ENCODE results near the gene FUBP1. TPM values are rescaled to one million over a fixed set of nuclear protein-coding genes. Genes with fewer than 3 reads are reported as not detected.

Gene FUBP1
- total and polyA plus RNA-seq, 8 donors = 95.4 to 412 (median 360) TPM

DNA sequence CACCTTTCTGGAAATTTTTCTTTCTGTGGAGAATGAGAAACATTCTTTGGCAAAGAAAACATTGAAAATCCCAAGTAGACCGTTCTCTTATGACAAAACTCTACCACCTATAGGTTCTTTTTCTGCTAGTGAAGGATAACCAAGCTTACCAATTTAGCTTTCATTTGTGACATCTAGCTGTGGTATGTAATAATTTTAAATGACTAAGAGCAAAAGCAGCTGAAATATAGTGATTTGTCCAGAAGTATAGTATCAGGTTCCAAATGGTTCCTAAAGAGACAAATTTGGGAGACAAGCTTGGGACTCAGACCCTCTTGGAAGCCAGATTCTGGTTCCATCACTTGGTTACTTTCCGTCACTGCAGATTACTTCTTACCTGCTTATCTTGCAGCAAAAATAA lies 24.4 kb downstream of the FUBP1 start:
- intact Hi-C loops (cut with DNase I) = no loop called here
- Histone ChIP-seq H3K27ac (no peak overlapping the region), H3K27me3 (no peaks in the 10 kb centered on the region), H3K36me3 (peaks cover 0 to 100% of the 10 kb centered on the region in 2 donors), H3K9me3 (no peaks in the 10 kb centered on the region), H3K4me3 (no peak overlapping the region), H3K4me1 (no peaks in the 10 kb centered on the region)
- DNase-seq = no peak
- no peak for ATAC-seq
- TF ChIP-seq, protein P1, sequence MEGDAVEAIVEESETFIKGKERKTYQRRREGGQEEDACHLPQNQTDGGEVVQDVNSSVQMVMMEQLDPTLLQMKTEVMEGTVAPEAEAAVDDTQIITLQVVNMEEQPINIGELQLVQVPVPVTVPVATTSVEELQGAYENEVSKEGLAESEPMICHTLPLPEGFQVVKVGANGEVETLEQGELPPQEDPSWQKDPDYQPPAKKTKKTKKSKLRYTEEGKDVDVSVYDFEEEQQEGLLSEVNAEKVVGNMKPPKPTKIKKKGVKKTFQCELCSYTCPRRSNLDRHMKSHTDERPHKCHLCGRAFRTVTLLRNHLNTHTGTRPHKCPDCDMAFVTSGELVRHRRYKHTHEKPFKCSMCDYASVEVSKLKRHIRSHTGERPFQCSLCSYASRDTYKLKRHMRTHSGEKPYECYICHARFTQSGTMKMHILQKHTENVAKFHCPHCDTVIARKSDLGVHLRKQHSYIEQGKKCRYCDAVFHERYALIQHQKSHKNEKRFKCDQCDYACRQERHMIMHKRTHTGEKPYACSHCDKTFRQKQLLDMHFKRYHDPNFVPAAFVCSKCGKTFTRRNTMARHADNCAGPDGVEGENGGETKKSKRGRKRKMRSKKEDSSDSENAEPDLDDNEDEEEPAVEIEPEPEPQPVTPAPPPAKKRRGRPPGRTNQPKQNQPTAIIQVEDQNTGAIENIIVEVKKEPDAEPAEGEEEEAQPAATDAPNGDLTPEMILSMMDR (IDR thresholded peaks at IDR 0.05) = no peak

DNA sequence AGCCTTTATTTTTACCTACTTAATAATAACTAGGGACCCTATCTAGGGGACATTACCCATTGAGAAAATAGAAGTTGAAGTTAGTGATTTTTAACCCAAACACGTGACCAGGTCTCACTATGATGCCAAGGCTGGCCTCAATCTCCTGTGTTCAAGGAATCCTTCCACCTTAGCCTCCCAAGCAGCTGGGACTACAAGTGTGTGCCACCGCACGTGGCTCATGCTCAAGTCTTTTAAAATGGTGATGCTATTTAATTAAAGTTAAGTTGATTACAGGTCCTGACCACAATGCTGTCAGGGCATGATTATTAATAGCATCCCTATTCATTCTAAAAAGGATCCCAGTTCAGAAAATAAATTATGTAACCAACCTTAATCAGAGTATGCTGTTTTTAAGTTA lies 25.0 kb downstream of the FUBP1 start:
- TF ChIP-seq, protein P1 (IDR thresholded peaks at IDR 0.05) = no peak
- no peaks in the 10 kb centered on the region for H3K27me3 ChIP-seq
- ATAC-seq (no peak), DNase-seq (no peak)
- no peaks in the 10 kb centered on the region for H3K9me3 ChIP-seq
- no peaks in the 10 kb centered on the region for H3K4me1 ChIP-seq
- no peak overlapping the region for H3K27ac ChIP-seq
- H3K36me3 ChIP-seq = peaks cover 0 to 99% of the 10 kb centered on the region in 2 donors
- no peak overlapping the region for H3K4me3 ChIP-seq
- intact Hi-C loops (cut with DNase I) = no loop called here

DNA sequence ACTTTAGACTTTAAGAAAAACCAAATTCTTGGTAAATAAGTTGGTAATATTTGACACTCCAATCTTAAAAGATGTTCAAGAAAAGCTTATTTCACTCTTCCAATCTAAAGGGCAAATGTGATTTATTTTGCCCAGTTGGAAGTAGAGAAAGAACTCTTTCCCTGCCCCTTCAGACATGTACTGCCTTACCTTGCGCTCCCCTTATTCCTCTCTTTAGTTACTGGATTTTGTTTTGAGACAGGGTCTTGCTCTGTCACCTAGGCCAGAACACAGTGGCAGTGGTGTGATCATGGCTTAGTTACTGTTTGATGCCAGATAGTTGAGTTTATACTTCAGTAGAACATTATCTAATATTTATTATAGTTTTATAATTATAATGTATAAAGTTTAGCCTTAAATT lies 27.5 kb downstream of the FUBP1 start:
- Histone ChIP-seq H3K9me3 (no peaks in the 10 kb centered on the region), H3K4me3 (no peak overlapping the region), H3K4me1 (no peaks in the 10 kb centered on the region), H3K36me3 (peaks cover 0 to 99% of the 10 kb centered on the region in 2 donors), H3K27ac (no peak overlapping the region), H3K27me3 (no peaks in the 10 kb centered on the region)
- no peak for ATAC-seq
- TF ChIP-seq, protein P1 (IDR thresholded peaks at IDR 0.05) = no peak
- DNase-seq = no peak
- intact Hi-C loops (cut with DNase I) = no loop called here

DNA sequence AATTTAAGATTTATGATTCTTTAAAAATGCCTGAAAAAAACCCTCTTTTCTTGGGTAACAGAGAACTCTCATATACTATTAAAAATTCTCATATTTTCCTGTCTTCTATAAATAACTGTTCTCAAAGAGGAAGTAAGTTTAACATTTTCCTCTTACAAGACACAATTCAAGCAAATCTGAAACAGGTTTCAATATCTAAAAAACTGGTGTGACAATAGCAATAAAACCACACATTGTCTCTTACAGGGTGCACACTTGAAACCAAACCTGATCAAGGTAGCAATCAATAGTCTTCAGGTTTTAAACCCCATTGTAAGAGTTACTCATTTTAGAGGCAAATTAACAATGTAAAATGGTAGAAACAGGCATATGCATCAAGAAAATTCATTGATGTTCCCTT lies 28.0 kb downstream of the FUBP1 start:
- TF ChIP-seq, protein P1 (IDR thresholded peaks at IDR 0.05) = no peak
- no peaks in the 10 kb centered on the region for H3K27me3 ChIP-seq
- no peak overlapping the region for H3K27ac ChIP-seq
- DNase-seq = no peak
- peaks cover 0 to 98% of the 10 kb centered on the region in 2 donors for H3K36me3 ChIP-seq
- intact Hi-C loops (cut with DNase I) = no loop called here
- ATAC-seq = no peak
- H3K4me3 ChIP-seq = no peak overlapping the region
- H3K4me1 ChIP-seq = no peaks in the 10 kb centered on the region
- no peaks in the 10 kb centered on the region for H3K9me3 ChIP-seq

DNA sequence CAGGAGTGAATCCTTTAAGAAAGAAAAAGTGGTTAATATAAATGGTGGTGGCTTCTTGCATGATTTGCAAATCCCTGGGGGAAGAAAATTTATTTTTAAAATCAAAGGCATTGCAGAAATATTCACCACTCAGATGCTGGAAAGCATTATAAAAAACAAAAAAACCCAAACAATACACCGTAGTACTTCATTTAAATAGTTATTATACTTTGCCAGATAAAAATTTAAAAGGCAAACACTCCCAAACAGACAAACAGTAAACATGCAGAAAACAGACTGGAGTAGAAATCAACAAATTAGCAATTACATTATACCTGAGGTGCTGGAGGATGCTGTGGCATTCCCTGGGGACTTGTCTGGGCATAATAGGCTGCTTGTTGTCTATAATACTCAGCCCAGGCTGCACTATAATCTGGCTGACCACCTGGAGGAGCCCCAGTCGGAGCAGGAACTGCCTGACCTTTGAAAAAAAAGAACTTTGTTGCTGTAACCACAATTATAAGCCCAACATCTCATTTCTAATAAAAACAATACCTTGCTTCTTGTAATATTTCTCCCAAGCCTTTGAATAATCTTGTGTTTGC lies 29.9 kb downstream of the FUBP1 start:
- no peak overlapping the region for H3K4me3 ChIP-seq
- H3K27me3 ChIP-seq = no peaks in the 10 kb centered on the region
- TF ChIP-seq, protein P1 (IDR thresholded peaks at IDR 0.05) = no peak
- DNase-seq (peak in 1 of 4 donors; percentile 7), ATAC-seq (no peak)
- intact Hi-C loops (cut with DNase I) = no loop called here
- no peaks in the 10 kb centered on the region for H3K4me1 ChIP-seq
- no peaks in the 10 kb centered on the region for H3K9me3 ChIP-seq
- H3K36me3 ChIP-seq = peaks cover 0 to 98% of the 10 kb centered on the region in 2 donors
- no peak overlapping the region for H3K27ac ChIP-seq

All from left lung (tissue), 10 donors.